Mesendoderm (in vitro differentiated cells): ENCODE results near the gene LCN6.

Source experiments
- DNase-seq: peaks from one replicate; pipeline ENCODE4 v3.0.0; 2013
- H2AK5ac ChIP-seq: 2 replicates; pipeline ENCODE4 v1.6.1; 2013; ENCODE audit warnings: low read length, inconsistent platforms
- H2BK120ac ChIP-seq: 2 replicates; pipeline ENCODE4 v1.6.1; 2013; ENCODE audit warnings: low read depth, mild to moderate bottlenecking, low read length, moderate library complexity, mixed read lengths
- H2BK15ac ChIP-seq: replicated peaks from 2 replicates; pipeline ENCODE4 v1.6.1; 2013; ENCODE audit warnings: low read depth, mild to moderate bottlenecking, moderate library complexity
- H2BK5ac ChIP-seq: 2 replicates; pipeline ENCODE4 v1.6.1; 2013; ENCODE audit warnings: low read length, inconsistent platforms
- H3K18ac ChIP-seq: 2 replicates; pipeline ENCODE4 v1.6.1; 2013; ENCODE audit warnings: mild to moderate bottlenecking, low read length, mixed read lengths
- H3K23ac ChIP-seq: one replicate; pipeline ENCODE4 v1.6.1; 2013; ENCODE audit warnings: low read length
- H3K27ac ChIP-seq: 2 replicates; pipeline ENCODE4 v1.5.1; 2013; ENCODE audit warnings: low read depth, mild to moderate bottlenecking, inconsistent platforms, low read length, moderate library complexity
- H3K27me3 ChIP-seq: 2 replicates; pipeline ENCODE4 v1.6.1; 2013; ENCODE audit warnings: low read length, control low read depth, mild to moderate bottlenecking, inconsistent platforms; ENCODE audit not compliant: insufficient read depth, poor library complexity
- H3K36me3 ChIP-seq: 2 replicates; pipeline ENCODE4 v1.6.1; 2013; ENCODE audit warnings: low read length, inconsistent platforms; ENCODE audit not compliant: control insufficient read depth, insufficient read depth
- H3K4ac ChIP-seq: one replicate; pipeline ENCODE4 v1.6.1; 2013; ENCODE audit warnings: low read depth, mild to moderate bottlenecking, low read length, moderate library complexity
- H3K4me1 ChIP-seq: 2 replicates; pipeline ENCODE4 v1.6.1; 2013; ENCODE audit warnings: low read depth, low read length, inconsistent platforms; ENCODE audit not compliant: control insufficient read depth
- H3K4me2 ChIP-seq: 2 replicates; pipeline ENCODE4 v1.6.1; 2013; ENCODE audit warnings: low read length
- H3K4me3 ChIP-seq: 2 replicates; pipeline ENCODE4 v1.5.1; 2013; ENCODE audit warnings: mild to moderate bottlenecking, low read length
- H3K56ac ChIP-seq: one replicate; pipeline ENCODE4 v1.6.1; 2013; ENCODE audit warnings: low read length
- H3K79me1 ChIP-seq: 2 replicates; pipeline ENCODE4 v1.6.1; 2013; ENCODE audit warnings: low read length, inconsistent platforms
- H3K79me2 ChIP-seq: 2 replicates; pipeline ENCODE4 v1.6.1; 2013; ENCODE audit warnings: mild to moderate bottlenecking, low read length; ENCODE audit not compliant: control insufficient read depth, insufficient read depth
- H3K9ac ChIP-seq: 2 replicates; pipeline ENCODE4 v1.6.1; 2013; ENCODE audit warnings: low read length, inconsistent platforms
- H4K5ac ChIP-seq: one replicate; pipeline ENCODE4 v1.6.1; 2013; ENCODE audit warnings: low read length
- H4K8ac ChIP-seq: one replicate; pipeline ENCODE4 v1.6.1; 2013; ENCODE audit warnings: low read depth, mild to moderate bottlenecking, control low read depth, low read length, moderate library complexity
- WGBS: extraction: QIAGEN DNeasy Blood & Tissue Kit; methylation state at CpG from one replicate; pipeline ENCODE4 v1.1.7; 2013; ENCODE audit warnings: low lambda C conversion rate, missing lambda C conversion rate; ENCODE audit not compliant: insufficient coverage; ENCODE audit errors: extremely low coverage; 5-methylcytosine and 5-hydroxymethylcytosine counted together

LCN6 gene

GRCh38 chr9:136793086-136793946, 45.0 kb upstream of the LCN6 start:
- Histone ChIP-seq H3K56ac (no peak overlapping the region), H2BK120ac (no peak overlapping the region), H3K9ac (no peak overlapping the region), H4K5ac (no peak overlapping the region), H3K4me2 (no peak overlapping the region), H2BK15ac (no peak overlapping the region), H2AK5ac (no peak overlapping the region), H3K79me1 (peaks cover 2% of the 10 kb centered on the region), H3K23ac (no peak overlapping the region), H3K79me2 (no peaks in the 10 kb centered on the region), H3K4me3 (no peak overlapping the region), H4K8ac (no peak overlapping the region), H3K4ac (no peak overlapping the region), H3K27me3 (no peaks in the 10 kb centered on the region), H3K27ac (no peak overlapping the region), H3K36me3 (no peaks in the 10 kb centered on the region), H2BK5ac (no peak overlapping the region), H3K4me1 (peaks cover 6% of the 10 kb centered on the region), H3K18ac (no peak overlapping the region)
- WGBS: no CpG with 5 or more reads among the region's 17 CpGs
- no peak for DNase-seq

- H4K5ac ChIP-seq: no peak overlapping the region
- H3K27me3 ChIP-seq: no peaks in the 10 kb centered on the region
- no peak overlapping the region for H3K18ac ChIP-seq
- H2BK5ac ChIP-seq: no peak overlapping the region
- WGBS: no CpG with 5 or more reads among the region's 15 CpGs
- H2BK15ac ChIP-seq: no peak overlapping the region
- no peaks in the 10 kb centered on the region for H3K79me2 ChIP-seq
- H3K36me3 ChIP-seq: no peaks in the 10 kb centered on the region
- peaks cover 2% of the 10 kb centered on the region for H3K79me1 ChIP-seq
- no peak overlapping the region for H3K4me2 ChIP-seq
- no peak overlapping the region for H3K4me3 ChIP-seq
- DNase-seq: no peak
- no peak overlapping the region for H4K8ac ChIP-seq
- H3K4ac ChIP-seq: no peak overlapping the region
- no peak overlapping the region for H3K23ac ChIP-seq
- H3K4me1 ChIP-seq: peaks cover 6% of the 10 kb centered on the region
- no peak overlapping the region for H2AK5ac ChIP-seq
- no peak overlapping the region for H3K9ac ChIP-seq
- peak overlapping the region; percentile 25 for H3K56ac ChIP-seq
- no peak overlapping the region for H2BK120ac ChIP-seq
- no peak overlapping the region for H3K27ac ChIP-seq
Measured at GRCh38 chr9:136792321-136793085, 44.2 kb upstream of the LCN6 start.

GRCh38 chr9:136791516-136792276, 43.4 kb upstream of the LCN6 start:
- H3K36me3 ChIP-seq: no peaks in the 10 kb centered on the region
- no peak overlapping the region for H2BK15ac ChIP-seq
- H3K4me3 ChIP-seq: peak overlapping the region; percentile 57
- no peaks in the 10 kb centered on the region for H3K79me2 ChIP-seq
- H3K4me2 ChIP-seq: peak overlapping the region; percentile 47
- no peak overlapping the region for H2BK120ac ChIP-seq
- H3K79me1 ChIP-seq: peaks cover 2% of the 10 kb centered on the region
- no peak overlapping the region for H3K23ac ChIP-seq
- peak; percentile 86 for DNase-seq
- H3K27me3 ChIP-seq: no peaks in the 10 kb centered on the region
- H3K27ac ChIP-seq: peak overlapping the region; percentile 18
- H4K8ac ChIP-seq: no peak overlapping the region
- H3K4me1 ChIP-seq: peaks cover 4% of the 10 kb centered on the region
- H3K9ac ChIP-seq: peak overlapping the region; percentile 77
- peak overlapping the region; percentile 13 for H3K18ac ChIP-seq
- no CpG with 5 or more reads among the region's 29 CpGs for WGBS
- no peak overlapping the region for H4K5ac ChIP-seq
- H2AK5ac ChIP-seq: no peak overlapping the region
- no peak overlapping the region for H2BK5ac ChIP-seq
- peak overlapping the region; percentile 88 for H3K56ac ChIP-seq
- peak overlapping the region; percentile 39 for H3K4ac ChIP-seq

- H3K27me3 ChIP-seq: no peaks in the 10 kb centered on the region
- H3K79me1 ChIP-seq: peaks cover 2% of the 10 kb centered on the region
- peak within 1 kb of the TSS; percentile 57 for H3K4me3 ChIP-seq
- H2BK15ac ChIP-seq: no peak within 1 kb of the TSS
- peak within 1 kb of the TSS; percentile 77 for H3K9ac ChIP-seq
- peak within 1 kb of the TSS; percentile 18 for H3K27ac ChIP-seq
- H3K4ac ChIP-seq: peak within 1 kb of the TSS; percentile 39
- H2AK5ac ChIP-seq: no peak within 1 kb of the TSS
- H3K79me2 ChIP-seq: no peaks in the 10 kb centered on the region
- no peak within 1 kb of the TSS for H2BK120ac ChIP-seq
- H4K8ac ChIP-seq: no peak within 1 kb of the TSS
- peak within 1 kb of the TSS; percentile 47 for H3K4me2 ChIP-seq
- H3K36me3 ChIP-seq: no peaks in the 10 kb centered on the region
- H4K5ac ChIP-seq: no peak within 1 kb of the TSS
- peak; percentile 99 for DNase-seq
- H3K56ac ChIP-seq: peak within 1 kb of the TSS; percentile 88
- no peaks in the 10 kb centered on the region for H3K4me1 ChIP-seq
- no CpG with 5 or more reads among the region's 70 CpGs for WGBS
- no peak within 1 kb of the TSS for H2BK5ac ChIP-seq
- no peak within 1 kb of the TSS for H3K23ac ChIP-seq
- H3K18ac ChIP-seq: peak within 1 kb of the TSS; percentile 13
Measured at GRCh38 chr9:136790640-136791515, 42.6 kb upstream of the LCN6 start, which contains the start of gene TMEM141. Gene TMEM141 (plus strand): TSS chr9:136791344. CDS start chr9:136791371, 27 bp downstream.

GRCh38 chr9:136789523-136789937, 41.2 kb upstream of the LCN6 start:
- Histone ChIP-seq H4K8ac (no peak overlapping the region), H2BK5ac (no peak overlapping the region), H3K4me1 (no peaks in the 10 kb centered on the region), H3K23ac (no peak overlapping the region), H3K9ac (no peak overlapping the region), H3K4me2 (no peak overlapping the region), H3K27ac (peak overlapping the region; percentile 8), H3K79me1 (peaks cover 2% of the 10 kb centered on the region), H3K18ac (no peak overlapping the region), H2BK15ac (no peak overlapping the region), H3K4ac (no peak overlapping the region), H2BK120ac (no peak overlapping the region), H2AK5ac (no peak overlapping the region), H3K27me3 (no peaks in the 10 kb centered on the region), H3K36me3 (no peaks in the 10 kb centered on the region), H3K4me3 (no peak overlapping the region), H3K56ac (peak overlapping the region; percentile 42), H3K79me2 (no peaks in the 10 kb centered on the region), H4K5ac (no peak overlapping the region)
- no peak for DNase-seq
- WGBS: no CpG with 5 or more reads among the region's 3 CpGs
